GM13976 (cell line): Measurements from ENCODE around the gene SLC6A5.

Experiments
- DNase-seq: peaks from one replicate; pipeline ENCODE4 v3.0.0; 2012; ENCODE audit warnings: low spot score
- in situ Hi-C: fragments of 300-500 bp; cut with MboI; formaldehyde crosslinking; loops from one replicate; pipeline ENCODE4 v1.12.0; 2022; ENCODE audit warnings: low sequenced_read_pairs, mixed read lengths, inconsistent platforms; ENCODE audit not compliant: unreplicated experiment
- TF ChIP-seq, protein P1 (sequence below): IDR thresholded peaks from 2 replicates; pipeline ENCODE4 v1.5.1; 2012; ENCODE audit warnings: borderline replicate concordance, mild to moderate bottlenecking; ENCODE audit not compliant: insufficient read depth; ENCODE audit errors: extremely low read depth, missing control alignments, control extremely low read depth

The SLC6A5 gene

DNA sequence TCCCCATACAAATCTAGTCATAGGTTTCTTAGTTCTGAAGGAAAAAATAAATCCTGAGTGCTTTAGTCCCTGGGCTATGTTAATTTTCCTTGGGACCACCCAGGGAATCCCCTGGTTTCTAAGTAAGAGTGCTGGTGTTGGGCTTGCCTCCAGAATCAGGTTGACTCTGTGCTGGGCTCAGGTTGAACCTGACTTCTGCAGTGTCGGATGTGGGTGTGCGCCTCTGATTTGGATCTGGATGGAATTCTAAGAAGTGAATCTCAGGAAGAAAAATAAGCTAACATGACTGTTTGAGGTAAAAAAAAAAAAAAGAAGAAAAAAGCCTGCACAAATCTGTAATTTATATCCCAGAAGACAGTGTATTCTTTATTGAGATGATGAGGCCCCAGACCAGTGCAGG lies 41.0 kb downstream of the SLC6A5 start:
- in situ Hi-C loops: loop anchor here (25.0 kb wide), 1 partner anchor 872 kb away; no protein-coding TSS in a partner anchor
- TF ChIP-seq, protein P1, sequence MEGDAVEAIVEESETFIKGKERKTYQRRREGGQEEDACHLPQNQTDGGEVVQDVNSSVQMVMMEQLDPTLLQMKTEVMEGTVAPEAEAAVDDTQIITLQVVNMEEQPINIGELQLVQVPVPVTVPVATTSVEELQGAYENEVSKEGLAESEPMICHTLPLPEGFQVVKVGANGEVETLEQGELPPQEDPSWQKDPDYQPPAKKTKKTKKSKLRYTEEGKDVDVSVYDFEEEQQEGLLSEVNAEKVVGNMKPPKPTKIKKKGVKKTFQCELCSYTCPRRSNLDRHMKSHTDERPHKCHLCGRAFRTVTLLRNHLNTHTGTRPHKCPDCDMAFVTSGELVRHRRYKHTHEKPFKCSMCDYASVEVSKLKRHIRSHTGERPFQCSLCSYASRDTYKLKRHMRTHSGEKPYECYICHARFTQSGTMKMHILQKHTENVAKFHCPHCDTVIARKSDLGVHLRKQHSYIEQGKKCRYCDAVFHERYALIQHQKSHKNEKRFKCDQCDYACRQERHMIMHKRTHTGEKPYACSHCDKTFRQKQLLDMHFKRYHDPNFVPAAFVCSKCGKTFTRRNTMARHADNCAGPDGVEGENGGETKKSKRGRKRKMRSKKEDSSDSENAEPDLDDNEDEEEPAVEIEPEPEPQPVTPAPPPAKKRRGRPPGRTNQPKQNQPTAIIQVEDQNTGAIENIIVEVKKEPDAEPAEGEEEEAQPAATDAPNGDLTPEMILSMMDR: no peak
- DNase-seq: no peak

GRCh38 chr11:20644360-20644759 lies 45.0 kb downstream of the SLC6A5 start:
- TF ChIP-seq, protein P1: no peak
- no peak for DNase-seq
- in situ Hi-C loops: loop anchor here (25.0 kb wide), 1 partner anchor 868 kb away; no protein-coding TSS in a partner anchor

DNA sequence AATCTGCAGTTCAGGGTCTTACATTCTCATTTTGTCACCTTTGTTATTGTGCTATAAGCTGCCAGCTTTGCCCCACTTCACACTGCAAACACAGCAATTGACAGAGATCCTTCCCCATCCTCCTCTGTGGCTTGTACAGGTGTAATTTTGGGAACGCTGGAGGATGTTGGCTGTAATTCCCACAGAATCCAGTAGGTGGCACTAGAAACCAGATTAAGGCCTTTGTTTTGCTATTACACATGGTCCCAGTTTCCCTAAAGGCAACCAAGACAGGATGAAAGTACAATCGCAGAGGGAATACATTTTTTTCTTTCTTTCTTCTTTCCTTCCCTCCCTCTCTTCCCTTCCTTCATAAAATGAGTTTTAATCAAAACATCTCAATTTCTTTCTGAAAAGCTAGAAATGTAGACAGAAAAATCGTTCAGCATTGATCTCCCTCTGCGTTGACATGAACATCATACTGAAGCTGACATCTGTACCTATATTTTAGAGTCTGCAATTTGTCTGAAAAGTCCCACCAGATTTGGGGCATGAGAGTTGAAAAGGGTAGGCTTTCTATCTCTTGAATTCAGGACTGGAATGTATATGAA lies 48.7 kb downstream of the SLC6A5 start:
- DNase-seq: peak; percentile 69
- in situ Hi-C loops: loop anchor here (25.0 kb wide), 1 partner anchor 864 kb away; no protein-coding TSS in a partner anchor
- TF ChIP-seq, protein P1: peak; percentile 83

- in situ Hi-C loops: no loop called here
- TF ChIP-seq, protein P1: no peak
- no peak for DNase-seq
These were observed 52.9 kb downstream of the SLC6A5 start for GRCh38 chr11:20652150-20652806.

DNA sequence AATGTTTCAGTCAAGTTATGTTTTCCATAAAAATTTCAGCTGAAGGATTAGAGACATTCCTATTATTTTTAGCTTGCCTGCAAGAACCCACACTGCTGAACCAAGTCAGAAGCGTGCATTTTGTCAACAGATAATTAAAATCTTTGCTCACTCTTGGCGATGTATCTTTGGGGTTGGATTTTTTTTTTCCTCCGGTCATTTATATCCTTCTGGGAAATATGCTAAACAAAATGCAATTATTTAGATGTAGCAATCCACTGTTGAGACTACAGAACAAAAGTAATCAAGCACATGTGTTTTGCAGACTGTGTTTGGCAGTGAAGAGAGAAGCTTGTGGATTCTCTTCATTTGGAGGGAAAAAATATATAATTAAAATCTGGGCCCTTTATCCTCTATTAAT lies 54.6 kb downstream of the SLC6A5 start:
- TF ChIP-seq, protein P1: no peak
- DNase-seq: no peak
- in situ Hi-C loops: no loop called here

GRCh38 chr11:20656901-20657300 lies 57.5 kb downstream of the SLC6A5 start:
- DNase-seq: no peak
- in situ Hi-C loops: no loop called here
- TF ChIP-seq, protein P1: no peak
